T-helper 22 cell (primary cell): ENCODE measurements around the gene FOLR2.
A peak's percentile ranks its signal among the peaks of the same experiment; 100 is the strongest.
"Not testable (repeated sequence)": the region's sequence is repeated elsewhere in the genome, so short reads cannot be mapped to it uniquely, and the experiment has no call there.

ENCODE experiments used
- DNase-seq: peaks from one replicate; pipeline ENCODE4 v3.0.0-alpha.2; 2020; ENCODE audit warnings: low read depth

The FOLR2 gene

DNA sequence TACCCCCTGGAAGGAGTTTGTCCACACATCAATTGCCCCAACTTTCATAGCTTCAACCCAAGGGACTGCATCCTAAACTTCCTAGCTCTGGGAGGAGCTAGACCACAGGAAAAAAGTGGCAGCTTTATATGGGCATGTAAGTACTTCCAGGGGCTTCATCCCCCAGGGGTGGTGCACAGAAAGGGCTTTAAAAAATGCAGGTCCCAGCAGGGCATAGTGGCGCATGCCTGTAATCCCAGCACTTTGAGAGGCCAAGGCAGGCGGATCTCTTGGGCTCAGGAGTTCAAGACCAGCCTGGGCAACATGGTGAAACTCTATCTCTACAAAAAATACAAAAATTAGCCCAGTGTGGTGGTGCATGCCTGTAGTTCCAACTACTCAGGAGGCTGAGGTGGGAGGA, 9.8 kb upstream of the FOLR2 start:
- DNase-seq: not testable (repeated sequence)

DNA sequence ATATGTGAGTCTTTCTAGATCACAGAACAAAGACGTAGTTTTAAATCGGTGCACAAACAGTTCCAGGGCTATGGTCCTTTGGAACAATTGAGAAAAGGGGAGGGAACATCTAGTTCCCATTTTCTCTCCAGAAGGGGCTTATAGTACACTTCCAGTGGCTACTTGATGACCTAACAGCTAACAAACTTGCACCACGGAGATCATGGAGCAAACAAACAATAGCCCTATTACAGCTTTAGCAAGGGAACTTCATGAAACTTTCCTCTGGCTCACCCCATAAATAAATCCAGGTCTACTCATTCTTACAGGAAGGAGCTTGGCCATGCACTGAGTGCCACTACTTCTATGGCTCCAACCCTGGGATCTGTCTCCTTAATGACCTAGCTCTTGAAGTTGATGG, 8.3 kb upstream of the FOLR2 start:
- no peak for DNase-seq

DNA sequence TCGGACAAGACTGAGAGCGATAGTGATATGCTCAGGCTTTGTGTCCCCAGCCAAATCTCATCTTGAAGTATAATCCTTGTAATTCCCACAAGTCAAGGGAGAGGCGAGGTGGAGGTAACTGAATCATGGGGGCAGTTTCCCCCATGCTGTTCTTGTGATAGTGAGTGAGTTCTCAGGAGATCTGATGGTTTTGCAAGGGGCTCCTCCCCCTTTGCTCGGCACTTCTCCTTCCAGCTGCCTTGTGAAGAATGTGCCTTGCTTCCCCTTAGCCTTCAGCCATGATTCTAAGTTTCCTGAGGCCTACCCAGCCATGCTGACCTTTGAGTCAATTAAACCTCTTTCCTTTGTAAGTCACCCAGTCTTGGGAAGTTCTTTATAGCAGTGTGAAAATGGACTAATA, 7.5 kb upstream of the FOLR2 start:
- no peak for DNase-seq

DNA sequence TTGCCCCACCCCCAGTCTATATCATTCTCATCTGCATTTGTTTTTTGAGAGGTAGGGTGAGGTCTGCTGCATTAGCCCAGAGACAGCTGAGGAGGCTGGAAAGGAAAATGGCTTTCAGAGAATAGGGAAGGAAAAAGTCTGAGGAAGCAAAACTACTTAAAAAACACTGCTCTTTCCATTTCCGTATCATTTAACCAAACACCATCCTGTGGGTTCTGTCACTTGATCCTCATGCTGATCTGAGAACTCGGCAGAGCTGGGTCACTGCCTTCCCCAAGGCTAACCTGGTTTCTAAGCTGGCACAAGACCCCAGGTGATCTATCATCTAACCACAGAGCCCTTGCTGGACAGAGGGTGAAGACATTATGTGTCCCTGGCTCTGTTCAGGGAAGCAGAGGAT, 1.2 kb downstream of the FOLR2 start:
- DNase-seq: no peak

DNA sequence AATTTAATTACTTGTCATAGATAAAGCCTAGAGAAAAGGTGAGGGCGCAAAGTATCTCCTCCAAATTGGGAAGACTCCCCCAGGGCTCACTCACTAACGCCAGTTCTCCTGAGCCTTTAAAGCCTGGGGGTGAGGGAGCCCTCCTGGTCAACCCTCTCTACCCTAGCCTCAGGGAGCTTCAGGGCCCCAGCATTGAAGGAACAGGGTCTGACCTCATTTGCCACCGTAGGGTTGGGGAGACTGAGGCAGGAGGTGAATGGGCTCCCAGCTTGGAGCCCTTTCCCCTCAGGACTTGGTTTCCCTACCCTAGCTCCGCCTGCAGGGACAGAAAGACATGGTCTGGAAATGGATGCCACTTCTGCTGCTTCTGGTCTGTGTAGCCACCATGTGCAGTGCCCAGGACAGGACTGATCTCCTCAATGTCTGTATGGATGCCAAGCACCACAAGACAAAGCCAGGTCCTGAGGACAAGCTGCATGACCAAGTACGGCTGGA, 1.7 kb downstream of the FOLR2 start:
- no peak for DNase-seq

DNA sequence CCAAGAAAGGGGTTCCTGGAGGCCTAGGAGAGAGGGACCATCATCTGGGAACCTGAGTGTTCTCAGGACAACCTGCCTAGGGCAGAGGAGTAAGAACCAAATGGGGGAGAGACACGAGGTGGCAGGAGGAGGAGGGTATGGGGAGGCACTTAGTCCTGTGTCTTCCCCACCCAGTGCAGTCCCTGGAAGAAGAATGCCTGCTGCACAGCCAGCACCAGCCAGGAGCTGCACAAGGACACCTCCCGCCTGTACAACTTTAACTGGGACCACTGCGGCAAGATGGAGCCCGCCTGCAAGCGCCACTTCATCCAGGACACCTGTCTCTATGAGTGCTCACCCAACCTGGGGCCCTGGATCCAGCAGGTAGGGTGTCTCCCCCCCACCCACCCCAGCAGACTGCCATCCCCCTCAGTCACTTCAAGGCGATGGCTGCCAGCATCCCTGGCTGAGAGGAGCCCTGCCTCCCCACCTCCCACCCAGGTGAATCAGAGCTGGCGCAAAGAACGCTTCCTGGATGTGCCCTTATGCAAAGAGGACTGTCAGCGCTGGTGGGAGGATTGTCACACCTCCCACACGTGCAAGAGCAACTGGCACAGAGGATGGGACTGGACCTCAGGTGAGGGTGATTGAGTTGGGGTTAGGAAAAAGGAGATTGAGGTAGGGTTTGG, 4.2 kb downstream of the FOLR2 start:
- no peak for DNase-seq

DNA sequence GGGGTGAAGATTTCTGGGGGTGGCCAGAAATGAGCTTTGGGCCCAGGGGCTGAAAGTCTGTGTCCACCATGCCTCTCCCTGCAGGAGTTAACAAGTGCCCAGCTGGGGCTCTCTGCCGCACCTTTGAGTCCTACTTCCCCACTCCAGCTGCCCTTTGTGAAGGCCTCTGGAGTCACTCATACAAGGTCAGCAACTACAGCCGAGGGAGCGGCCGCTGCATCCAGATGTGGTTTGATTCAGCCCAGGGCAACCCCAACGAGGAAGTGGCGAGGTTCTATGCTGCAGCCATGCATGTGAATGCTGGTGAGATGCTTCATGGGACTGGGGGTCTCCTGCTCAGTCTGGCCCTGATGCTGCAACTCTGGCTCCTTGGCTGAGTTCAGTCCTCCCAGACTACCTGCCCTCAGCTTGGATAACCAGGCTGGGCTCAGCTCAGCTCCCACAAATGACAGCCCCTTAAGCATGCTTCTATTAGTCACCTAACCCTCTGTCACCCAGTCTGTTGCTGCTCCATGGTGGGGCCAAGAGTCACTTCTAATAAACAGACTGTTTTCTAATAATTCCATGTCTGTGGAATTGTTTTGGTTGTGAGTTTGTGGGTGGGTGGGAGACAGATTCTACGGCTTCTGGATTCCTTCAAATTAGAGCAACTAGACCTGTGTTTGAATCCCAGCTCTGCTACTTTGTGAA, 4.9 kb downstream of the FOLR2 start:
- DNase-seq: no peak

DNA sequence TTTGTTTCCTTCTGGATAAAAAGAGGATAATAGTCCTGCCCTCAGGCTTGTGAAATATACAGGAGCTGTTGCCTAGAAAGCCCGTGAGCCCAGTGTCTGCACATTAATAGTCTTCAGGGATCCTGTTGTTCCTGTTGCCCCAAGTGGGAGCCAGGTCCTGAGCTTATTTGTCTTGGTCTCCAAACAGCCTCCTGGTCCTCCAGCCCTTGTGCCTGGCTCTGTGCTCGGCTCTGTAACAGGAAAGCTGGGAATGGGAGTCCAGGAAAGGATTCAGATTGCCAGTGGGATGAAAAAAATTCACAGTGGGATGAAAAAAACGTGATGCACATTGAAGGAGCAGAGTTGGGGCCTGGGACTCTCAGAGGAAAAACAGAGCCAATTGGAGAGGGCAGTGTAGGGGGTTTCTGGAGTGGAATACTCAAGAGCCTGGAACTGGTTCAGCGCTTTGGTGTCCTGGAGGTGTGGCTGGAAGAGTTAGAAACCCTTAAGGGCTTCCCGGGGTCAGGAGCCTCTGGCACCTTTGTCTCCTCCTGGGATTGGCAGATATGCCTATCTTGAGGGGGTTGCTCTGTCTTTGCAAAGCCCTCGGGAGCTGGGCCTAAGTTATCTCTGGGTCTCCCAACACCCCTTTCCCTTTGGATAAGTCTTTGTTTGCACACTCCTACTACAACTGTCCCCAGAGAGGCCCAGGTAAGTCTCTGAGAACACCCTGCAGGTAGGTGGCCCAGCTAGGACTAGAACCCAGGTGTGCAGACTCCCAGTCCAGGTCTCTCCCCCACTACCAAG, 5.7 kb downstream of the FOLR2 start:
- no peak for DNase-seq

DNA sequence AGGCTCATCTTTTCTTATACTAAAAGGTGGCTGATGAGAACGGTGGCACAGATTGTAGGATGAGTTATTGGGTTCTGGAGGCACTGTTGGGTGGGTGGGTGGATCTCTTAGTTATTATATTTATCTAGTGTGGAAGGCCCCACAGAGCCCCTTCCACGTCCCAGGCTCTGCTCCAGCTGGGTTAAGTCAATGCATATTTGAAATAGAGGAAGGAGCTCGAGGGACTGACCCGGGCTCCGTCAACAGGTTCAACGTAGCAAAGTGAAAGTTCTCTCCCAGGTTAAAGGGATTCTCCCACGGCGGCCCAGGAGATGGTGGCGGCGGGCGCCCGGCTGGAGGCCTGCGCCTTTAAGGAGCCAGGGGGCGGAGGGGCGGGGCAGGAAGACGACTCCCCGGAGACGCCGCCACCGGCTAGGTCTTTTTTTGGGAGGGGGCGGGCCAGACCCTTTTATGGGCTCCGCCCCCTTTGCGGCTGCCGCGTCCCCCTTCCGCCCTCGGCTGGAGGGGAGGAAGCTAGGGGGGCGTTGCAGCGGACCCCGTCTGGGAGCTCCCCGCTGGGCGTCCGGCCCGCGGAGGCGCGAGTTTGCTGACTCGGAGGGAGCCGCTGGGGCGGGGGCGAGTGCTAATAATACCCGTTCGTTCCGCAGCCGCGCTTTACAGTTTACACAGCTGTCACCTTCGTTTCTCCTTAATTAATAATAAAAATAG, 6.5 kb downstream of the FOLR2 start:
- peak; percentile 93 for DNase-seq

DNA sequence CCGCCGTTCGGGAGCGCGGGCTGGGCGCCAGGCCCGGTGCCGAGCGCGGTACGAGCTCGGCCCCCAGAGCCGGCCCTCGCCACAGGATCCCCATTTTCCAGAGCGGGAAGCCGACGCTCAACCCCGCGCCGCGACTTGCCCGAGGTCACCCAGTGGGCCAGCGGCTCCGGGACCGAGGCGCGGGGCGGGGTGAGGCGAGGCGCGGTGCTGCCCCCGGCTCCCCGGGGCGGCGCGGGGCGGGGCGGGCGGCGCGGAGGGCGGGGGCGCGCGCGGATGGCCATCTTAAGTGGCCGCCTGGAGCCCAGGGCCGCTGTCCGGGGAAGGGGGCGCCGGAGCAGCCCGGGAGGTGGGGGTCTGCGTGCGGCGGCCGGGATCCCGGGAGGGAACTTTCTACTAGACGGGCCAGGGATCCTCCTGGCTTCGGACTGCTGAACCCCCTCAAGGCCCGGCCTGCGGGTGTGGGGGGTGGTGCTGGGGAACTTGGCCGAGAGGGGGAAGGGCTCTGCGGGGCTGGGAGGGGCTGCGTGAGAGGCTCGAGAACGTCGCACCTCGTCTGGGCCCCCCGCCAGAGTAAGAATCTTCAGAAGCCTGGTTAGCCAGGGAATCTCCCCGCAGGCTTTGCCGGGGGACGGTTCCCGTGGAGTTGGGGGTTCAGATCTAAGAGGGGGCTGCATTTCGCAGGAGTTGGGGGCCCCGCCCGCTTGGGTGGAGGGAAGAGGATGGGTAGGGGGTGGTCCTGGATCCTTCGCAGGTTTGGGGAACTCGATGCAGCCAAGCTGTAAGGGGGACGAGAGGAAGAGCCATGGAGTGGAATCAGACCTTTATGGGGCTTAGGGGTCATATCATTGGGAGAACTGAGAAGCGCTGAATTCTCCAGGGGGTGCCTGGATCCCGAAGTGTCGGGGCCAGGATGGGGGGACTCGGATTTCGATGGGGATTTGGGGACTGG, 7.3 kb downstream of the FOLR2 start:
- peak; percentile 39 for DNase-seq

DNA sequence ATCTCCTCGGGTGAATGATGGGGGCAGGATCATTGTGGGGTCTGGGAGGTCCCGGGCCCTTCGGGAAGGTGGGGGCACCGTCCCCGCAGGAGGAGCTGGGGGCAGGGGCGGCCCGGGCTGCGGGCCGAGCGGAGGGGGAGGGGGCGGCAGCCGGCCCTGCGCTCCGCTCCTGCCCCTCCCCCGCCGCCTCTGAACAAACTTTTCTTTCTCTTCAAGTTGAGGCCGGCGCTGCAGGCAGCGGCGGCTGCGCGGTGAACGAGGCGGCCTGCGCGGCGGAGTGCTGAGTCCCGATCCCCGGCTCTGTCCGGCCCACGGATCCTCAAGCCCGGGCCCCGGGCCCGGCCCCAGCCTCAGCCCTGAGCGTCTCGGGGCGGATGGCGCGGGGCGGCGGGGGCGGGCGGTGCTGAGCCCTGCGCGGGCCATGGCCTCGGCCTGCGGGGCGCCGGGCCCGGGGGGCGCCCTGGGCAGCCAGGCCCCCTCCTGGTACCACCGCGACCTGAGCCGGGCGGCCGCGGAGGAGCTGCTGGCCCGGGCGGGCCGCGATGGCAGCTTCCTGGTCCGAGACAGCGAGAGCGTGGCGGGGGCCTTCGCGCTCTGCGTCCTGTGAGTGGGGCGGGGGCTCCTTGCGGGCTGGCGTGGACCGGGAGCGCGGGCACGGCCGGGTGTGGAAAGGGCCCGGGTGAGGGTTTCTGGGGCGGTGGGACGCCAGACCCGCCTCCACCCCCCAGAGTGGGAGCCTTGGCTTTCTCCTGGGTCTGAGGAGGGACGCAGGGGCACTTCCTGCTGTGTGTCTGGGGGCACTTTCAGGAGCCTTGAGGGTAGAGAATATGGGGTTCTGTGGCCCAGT, 8.2 kb downstream of the FOLR2 start, which contains the start of gene INPPL1:
Gene INPPL1 (plus strand): TSS at position 204 of the 847 bp plus-strand sequence. CDS start 218 bp downstream, at position 422.
- DNase-seq: no peak

DNA sequence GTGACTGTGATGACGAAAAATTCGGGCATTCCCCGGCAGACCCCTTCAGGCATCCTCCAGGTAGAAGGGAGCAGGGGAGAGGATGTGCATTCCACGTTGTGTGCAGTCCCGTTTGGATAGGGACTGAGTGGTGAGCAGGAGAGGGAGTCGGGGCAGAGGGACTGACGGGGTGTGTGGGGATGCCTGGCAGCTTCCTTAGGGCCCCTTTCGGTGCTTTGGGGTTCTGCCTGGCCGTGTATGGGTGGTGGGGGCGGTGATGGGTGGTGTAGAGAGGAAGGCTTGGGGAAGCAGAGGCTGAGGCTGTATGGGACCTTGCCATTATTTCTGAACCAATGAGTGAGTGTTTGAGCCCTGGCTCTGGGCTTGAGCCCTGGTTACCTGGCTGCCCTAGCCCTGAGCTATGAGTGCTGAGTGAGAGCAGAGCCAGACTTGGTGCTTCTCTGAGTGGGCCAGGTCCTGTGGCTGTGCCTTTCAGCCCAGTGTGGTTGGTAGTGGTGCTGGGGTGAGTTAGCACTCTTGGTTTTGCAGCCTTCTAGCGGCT, 8.9 kb downstream of the FOLR2 start:
- DNase-seq: no peak

DNA sequence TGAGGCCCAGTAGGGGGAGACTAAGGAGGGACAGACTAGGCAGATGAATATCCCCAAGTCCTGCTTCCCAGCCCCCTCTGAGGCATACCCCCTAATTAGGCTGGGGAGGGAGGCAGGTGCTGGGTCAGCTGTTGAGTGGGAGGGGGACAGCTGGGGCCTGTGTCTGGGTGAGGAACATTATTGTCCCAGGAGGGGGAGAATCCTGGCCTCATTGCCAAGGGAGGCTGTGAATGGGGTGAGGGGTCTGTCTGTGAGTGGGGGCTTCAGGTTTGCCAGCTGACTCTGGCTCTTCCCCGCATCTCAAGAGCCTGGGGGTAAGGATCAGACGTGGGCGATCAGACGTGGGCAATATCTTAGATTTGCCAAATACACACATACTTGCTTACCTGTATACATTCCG, 10.1 kb downstream of the FOLR2 start:
- no peak for DNase-seq

DNA sequence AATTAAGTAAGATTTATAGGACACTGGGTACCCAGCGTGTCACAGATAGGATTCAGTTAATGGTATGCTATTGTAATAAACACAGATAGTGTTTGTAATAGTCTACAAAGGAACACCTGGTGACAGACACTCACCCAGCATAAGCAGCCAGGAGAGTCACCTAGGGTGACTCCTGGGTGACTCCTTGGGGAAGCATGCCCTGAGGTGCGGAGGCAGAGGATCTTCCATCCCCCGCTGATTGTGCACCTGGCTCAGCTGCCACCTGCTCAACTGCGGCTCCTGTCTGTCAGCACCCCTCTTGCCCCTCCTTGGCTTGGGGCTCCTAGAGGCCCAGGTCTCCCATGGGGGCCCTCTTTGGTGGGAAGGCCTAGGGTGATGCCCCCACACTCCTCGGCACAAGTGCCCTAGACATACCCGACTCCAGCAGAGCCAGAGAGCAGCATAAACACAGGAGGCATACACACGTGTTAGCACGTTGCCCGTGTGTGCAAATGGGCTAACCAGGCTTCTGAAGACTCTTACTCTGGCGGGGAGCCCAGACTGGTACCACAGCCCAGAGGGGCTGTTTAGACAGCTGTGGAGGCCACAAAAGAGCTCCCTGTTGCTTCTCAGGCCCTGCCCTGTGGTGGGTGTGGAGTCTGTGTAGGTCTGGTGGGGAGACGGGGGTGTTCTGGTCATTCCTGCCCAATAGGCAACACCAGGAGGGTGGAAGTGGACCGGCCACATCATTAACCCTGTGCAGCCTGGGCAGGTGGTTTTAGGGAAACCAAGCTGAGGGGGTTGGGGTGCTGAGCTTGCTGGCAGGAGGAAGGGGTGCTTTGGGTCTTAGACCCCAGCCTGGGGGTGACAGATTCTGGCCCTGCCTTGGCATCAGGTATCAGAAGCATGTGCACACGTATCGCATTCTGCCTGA, 11.0 kb downstream of the FOLR2 start:
- DNase-seq: no peak

DNA sequence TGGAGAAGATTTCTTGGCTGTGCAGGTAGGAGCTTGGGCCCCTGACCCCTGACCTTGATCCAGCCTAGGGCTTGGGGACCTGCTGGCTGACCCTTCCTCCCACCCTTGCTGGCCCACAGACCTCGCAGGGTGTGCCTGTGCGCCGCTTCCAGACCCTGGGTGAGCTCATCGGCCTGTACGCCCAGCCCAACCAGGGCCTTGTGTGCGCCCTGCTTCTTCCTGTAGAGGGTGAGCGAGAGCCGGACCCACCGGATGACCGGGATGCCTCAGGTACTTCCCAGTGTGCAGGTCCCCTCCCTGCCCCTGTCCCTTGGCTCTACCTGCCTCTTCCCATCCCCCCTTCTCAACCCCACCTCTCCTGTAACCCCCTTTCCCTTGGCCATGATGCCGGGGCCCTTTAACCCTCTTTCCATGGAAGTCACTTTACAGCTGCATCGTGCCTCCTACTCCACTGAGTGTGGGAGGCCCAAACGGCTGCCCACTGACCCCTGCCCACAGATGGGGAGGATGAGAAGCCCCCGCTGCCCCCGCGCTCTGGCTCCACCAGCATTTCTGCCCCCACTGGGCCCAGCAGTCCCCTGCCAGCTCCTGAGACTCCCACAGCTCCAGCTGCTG, 11.7 kb downstream of the FOLR2 start:
- DNase-seq: no peak

DNA sequence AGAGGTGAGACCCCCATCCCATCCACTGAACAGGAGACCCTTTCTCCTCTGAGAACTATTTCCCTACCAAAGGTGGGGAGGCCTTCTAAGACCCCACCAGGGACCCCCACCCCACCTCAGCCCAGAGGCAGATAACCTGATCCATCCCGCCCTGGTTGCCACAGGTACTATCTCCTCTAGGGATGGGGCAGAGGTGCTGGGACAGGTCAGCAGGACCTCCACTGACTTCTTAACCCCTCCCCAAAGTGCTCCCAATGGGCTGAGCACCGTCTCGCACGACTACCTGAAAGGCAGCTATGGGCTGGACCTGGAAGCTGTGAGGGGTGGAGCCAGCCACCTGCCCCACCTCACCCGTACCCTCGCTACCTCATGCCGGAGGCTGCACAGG, 12.2 kb downstream of the FOLR2 start:
- no peak for DNase-seq

DNA sequence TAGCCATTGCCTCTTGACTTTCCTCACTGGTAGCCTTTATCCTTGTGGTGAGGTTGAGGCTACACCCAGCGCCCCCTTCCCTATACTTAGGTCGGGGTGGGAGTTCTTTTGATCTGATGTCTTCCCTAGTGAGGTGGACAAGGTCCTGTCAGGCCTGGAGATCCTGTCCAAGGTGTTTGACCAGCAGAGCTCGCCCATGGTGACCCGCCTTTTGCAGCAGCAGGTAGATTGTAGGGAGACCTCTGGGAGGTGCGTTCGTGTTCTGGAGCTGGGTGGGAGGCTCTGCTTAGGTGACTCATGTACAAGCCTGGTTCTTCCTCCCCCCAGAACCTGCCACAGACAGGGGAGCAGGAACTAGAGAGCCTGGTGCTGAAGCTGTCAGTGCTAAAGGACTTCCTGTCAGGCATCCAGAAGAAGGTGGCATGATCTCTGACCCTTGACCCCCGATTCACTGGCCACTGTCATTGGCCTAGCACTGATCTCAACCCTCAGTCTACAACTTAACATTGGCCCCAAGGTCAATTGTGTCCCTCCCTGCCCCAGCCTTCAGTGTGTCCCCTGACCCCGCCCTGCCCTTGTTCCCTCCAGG, 12.8 kb downstream of the FOLR2 start:
- no peak for DNase-seq
